ENCODE results near the gene IL17RE.

IL17RE gene

GRCh38 chr3:9903238-9903624 is 583 bp downstream of the IL17RE start:
- no peak for DNase-seq

DNA sequence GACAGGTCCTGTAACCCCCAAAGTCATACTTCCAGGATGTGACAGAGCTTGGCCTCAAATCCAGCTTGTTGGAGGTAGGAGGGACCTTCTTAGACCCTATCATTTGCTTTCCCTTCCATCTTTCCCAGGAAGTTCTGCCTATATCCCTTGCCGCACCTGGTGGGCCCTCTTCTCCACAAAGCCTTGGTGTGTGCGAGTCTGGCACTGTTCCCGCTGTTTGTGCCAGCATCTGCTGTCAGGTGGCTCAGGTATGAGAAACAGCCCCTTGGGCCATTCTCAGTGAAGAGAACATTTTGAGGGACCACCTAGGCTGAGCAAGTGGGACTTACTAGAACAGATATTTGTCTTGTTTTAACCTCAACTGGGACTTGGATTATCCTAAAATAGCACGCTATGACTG is 1.3 kb downstream of the IL17RE start:
- DNase-seq = no peak

DNA sequence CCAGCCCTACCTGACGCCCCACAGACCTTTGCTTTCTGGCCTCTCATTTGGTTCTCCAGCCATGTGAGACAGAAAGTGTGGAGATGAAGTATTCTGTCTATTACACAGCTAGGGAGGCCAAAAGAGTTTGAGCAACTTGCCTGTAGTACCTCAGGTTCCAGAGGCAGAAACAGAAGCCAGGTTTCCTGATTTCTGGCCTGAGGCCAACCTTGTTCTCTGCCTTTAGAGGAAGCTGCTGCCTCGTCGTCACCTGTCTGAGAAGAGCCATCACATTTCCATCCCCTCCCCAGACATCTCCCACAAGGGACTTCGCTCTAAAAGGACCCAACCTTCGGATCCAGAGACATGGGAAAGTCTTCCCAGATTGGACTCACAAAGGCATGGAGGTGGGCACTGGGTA is 3.8 kb downstream of the IL17RE start:
- no peak for DNase-seq

DNA sequence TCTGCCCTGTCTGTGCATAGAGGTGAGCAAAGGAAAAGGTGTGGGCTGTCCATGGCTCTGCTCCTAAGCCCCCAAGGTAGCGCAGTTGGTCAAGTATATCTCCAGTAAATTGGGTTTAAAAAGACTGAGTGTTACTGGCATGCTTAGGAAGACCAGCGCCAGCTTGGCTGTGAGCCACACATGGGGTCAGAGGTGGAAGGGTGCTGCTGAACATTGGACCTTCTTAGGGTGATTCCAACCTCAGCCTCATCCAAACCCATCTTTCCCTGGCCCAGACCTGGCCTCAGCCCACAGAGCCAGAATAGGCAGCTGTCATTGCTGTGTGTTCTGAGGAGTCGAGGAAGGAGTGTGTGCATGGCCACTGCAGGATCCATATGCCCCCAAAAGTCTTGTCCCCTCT is 5.6 kb downstream of the IL17RE start:
- no peak for DNase-seq

DNA sequence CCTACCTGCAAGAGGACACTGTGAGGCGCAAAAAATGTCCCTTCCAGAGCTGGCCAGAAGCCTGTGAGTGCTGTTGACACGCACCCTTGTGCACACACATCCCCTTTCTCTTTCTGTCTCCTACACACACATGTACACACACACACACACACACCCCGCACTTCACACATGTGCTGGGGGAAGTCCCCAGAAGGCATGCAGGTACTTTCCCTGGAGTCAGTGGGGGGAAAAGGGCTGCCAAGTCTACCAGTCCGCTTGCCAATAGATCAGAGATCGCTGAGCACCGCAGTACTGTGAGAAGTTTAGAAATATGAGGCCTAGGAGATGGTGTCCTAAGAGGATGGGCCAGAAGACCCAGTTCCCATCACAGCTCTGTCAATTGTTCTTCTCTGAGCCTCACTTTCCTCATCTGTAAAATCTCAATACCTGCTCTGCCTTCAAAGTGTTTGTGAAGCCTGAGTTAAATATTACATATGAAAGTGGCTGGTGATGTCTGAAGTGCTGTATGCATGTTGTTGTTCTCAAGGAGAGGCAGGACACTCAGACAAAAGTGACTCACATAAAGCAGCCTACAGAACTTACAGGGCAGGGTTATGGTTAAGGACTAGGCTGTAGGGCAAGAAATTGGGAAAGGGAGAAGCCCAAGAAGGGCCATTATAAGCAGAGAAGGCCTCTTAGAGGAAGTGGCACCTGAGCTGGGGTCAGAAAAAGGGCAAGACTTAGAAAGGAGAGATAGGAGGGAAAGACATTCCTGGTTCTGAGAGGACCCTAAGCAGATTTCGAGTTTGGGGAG is 6.8 kb downstream of the IL17RE start:
- DNase-seq = no peak

GRCh38 chr3:9911863-9912262 is 9.2 kb downstream of the IL17RE start:
- no peak for DNase-seq

- DNase-seq = no peak
Observed at GRCh38 chr3:9912294-9912935, 9.8 kb downstream of the IL17RE start.

- DNase-seq = no peak
Observed at GRCh38 chr3:9913601-9914000, 11.0 kb downstream of the IL17RE start.

DNA sequence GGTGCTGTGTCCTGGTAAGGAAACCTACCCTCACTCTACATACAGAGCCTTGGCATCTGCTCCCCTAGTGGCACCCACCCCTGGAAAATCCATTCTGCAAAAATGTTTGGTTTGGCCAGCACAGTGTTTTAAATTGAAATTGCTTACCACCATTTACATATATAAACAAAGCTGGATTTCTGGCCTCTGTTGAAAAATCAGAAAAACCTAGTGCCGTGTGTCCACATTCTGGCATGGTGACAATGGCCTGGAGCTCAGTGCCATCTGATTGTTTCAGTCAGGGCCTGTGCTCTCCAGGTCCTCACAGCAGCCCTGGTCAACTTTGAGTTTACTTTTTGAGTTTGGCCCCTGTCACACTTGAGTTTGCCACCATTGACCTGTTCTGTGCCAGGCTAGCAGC is 11.4 kb downstream of the IL17RE start:
- no peak for DNase-seq

- DNase-seq = no peak
Observed at GRCh38 chr3:9914559-9915253, 12.1 kb downstream of the IL17RE start.

DNA sequence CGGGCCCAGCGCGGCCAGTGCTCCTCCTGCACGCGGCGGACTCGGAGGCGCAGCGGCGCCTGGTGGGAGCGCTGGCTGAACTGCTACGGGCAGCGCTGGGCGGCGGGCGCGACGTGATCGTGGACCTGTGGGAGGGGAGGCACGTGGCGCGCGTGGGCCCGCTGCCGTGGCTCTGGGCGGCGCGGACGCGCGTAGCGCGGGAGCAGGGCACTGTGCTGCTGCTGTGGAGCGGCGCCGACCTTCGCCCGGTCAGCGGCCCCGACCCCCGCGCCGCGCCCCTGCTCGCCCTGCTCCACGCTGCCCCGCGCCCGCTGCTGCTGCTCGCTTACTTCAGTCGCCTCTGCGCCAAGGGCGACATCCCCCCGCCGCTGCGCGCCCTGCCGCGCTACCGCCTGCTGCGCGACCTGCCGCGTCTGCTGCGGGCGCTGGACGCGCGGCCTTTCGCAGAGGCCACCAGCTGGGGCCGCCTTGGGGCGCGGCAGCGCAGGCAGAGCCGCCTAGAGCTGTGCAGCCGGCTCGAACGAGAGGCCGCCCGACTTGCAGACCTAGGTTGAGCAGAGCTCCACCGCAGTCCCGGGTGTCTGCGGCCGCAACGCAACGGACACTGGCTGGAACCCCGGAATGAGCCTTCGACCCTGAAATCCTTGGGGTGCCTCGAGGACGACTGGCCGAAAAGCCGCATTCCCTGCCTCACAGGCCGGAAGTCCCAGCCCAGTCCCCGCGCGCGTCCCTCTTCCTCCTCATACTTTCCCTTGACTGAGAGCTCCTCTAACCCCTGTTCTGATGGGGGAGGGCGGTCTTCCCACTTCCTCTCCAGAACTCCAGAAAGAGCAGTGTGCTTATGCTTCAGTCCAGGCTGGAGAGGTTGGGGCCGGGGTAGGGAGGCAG is 12.8 kb downstream of the IL17RE start:
- peak in 55 of 58 donors; percentile 6 to 77 (median 43) for DNase-seq

DNA sequence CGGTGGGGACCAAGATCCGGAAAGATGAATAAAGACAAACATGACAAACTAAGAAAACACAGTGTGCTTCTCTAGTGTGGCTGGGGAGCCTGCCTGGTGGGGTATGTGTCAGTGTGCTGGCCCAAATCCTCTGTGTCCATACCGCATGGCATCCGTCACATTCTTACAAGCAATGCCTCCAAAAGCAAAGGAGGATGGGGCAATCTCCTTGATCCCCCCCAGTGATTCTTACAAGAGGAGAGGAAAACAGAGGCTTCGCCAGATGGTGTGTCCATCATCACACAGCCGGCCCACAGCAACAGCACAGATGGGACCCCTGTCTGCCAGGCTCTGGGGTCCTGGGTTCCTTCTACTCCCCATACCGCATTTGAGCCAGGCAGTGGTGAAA is 13.7 kb downstream of the IL17RE start:
- no peak for DNase-seq

GRCh38 chr3:9916734-9917680 is 14.4 kb downstream of the IL17RE start, which contains the start of gene IL17RC:
IL17RC (plus strand) TSS chr3:9917098; CDS start chr3:9917316, 218 bp downstream.
- DNase-seq = peak in 54 of 58 donors; percentile 11 to 87 (median 52)

DNA sequence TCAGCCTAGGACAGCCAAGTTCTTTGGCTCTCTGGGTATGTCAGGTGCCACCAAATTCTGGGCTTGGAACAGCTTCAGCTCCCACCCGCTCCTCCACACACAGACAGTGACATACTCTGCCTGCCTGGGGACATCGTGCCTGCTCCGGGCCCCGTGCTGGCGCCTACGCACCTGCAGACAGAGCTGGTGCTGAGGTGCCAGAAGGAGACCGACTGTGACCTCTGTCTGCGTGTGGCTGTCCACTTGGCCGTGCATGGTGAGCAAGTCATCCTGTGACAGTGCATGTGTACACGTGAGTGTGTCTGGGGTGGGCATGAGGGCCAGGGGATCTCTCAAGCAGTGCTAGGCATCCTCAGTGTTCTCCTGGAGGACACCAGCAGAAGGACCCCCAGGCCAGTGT is 15.2 kb downstream of the IL17RE start:
- DNase-seq = no peak

DNA sequence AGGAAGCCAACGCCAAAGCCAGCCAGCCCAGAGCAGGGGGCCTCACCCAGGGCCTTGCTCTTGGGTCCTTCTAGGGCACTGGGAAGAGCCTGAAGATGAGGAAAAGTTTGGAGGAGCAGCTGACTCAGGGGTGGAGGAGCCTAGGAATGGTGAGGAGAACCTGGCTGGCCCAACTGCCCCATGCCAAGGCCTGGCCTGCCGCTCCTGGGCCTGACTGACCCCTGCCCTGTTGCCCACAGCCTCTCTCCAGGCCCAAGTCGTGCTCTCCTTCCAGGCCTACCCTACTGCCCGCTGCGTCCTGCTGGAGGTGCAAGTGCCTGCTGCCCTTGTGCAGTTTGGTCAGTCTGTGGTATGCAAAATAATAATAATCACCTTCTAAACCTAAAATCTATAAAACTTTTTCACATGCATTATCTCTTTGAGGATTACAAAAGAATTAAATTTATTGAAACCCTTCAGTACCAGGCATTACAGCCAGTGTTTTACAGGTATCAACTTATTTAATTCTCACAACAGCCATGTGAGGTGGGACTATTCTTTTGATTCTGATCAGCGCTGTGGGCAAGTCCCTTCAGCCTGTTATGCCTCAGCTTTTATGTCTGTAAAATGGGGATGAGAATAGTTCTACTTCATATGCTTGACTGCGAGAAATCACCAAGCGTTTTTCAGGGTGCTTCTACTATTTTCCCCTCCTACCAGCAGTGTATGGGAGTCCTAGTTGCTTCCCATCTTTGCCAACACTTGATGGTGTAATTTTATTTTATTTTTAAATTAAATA is 15.8 kb downstream of the IL17RE start:
- DNase-seq = no peak

GRCh38 chr3:9928158-9928557 is 25.5 kb downstream of the IL17RE start:
- no peak for DNase-seq

DNA sequence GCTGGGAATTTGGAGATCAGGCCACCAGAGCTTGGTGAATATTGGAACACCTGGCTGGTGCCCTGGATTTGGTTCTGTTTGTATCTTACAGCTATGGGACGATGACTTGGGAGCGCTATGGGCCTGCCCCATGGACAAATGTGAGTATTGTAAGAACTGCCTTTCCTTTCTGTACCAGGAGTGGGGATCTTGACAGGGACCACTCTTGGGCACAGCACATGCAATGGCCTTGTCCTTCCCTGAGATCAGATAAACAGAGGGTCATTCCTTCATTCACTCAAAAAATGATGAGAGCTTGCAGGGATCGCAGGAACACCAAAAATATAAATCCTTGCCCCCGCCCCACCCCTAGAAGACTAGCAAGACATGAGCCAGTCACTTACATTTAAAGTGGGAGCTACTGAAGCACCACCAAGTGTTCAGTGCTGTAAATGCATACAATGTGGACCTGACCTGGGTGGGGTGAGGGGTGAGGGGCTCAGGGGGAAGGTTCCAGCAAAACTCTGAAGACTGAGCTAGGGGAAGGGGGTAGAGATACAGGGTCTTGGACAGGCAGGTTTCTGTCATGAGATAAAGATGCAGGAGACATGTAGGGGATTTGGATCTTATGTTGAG is 28.3 kb downstream of the IL17RE start:
- DNase-seq = no peak

GRCh38 chr3:9932535-9932842 is 29.8 kb downstream of the IL17RE start:
- peak in 2 of 58 donors; percentile 53 to 66 for DNase-seq
